CD4-positive, alpha-beta T cell (primary cell): Measurements from ENCODE around the gene ORM2. TPM values are rescaled to one million over a fixed set of nuclear protein-coding genes. Genes with fewer than 3 reads are reported as not detected.
"Not testable (repeated sequence)": the region's sequence is repeated elsewhere in the genome, so short reads cannot be mapped to it uniquely, and the experiment has no call there.

Source experiments
- ATAC-seq: fragments of 200-7000 bp; cut with Tn5 transposase; one replicate; pipeline ENCODE4 v1.10.0; 2022; ENCODE audit warnings: mild to moderate bottlenecking; ENCODE audit not compliant: poor library complexity
- CTCF ChIA-PET: fragments of 350-600 bp; sonication (Branson Sonifier 250); formaldehyde crosslinking; loops from one replicate; lab custom pipeline; 2021; ENCODE audit warnings: antibody characterized with exemption, inconsistent platforms; lab: Charles Lee
- POLR2A ChIA-PET: fragments of 350-600 bp; sonication (Branson Sonifier 250); formaldehyde crosslinking; loops from one replicate; lab custom pipeline; 2021; ENCODE audit warnings: antibody characterized with exemption, inconsistent platforms; lab: Charles Lee
- DNase-seq, 14 experiments: peaks; one replicate each; pipeline ENCODE4 v3.0.0-alpha.2; 2013 to 2020; ENCODE audit warnings: mixed read lengths in 2 of 14
- H3K27ac ChIP-seq, 2 donors: one replicate each; pipeline versions ENCODE4 v1.5.1 to v1.7.0; 2013; ENCODE audit warnings: low read length in 2 of 2, low read depth in 1 of 2, mild to moderate bottlenecking in 1 of 2
- H3K27me3 ChIP-seq, 2 experiments: 1 replicate in 1 of 2; 2 replicates in 1 of 2; pipeline versions ENCODE4 v1.6.1 to v1.7.0; 2013; ENCODE audit warnings: low read length in 2 of 2, control low read depth in 1 of 2, mild to moderate bottlenecking in 1 of 2, moderate library complexity in 1 of 2; ENCODE audit not compliant: insufficient read depth in 2 of 2, control insufficient read depth in 1 of 2
- H3K36me3 ChIP-seq: one replicate; pipeline ENCODE4 v1.6.1; 2013; ENCODE audit warnings: low read length, control low read depth; ENCODE audit not compliant: insufficient read depth
- H3K4me1 ChIP-seq: one replicate; pipeline ENCODE4 v1.6.1; 2013; ENCODE audit warnings: low read length, control low read depth; ENCODE audit not compliant: insufficient read depth
- H3K4me3 ChIP-seq: one replicate; pipeline ENCODE4 v1.5.1; 2013; ENCODE audit warnings: mild to moderate bottlenecking, low read length, moderate library complexity
- H3K9me3 ChIP-seq, 2 experiments: 1 replicate in 1 of 2; 2 replicates in 1 of 2; pipeline versions ENCODE4 v1.6.1 to v1.7.0; 2013; ENCODE audit warnings: low read length in 2 of 2, mild to moderate bottlenecking in 2 of 2, control low read depth in 1 of 2, moderate library complexity in 1 of 2; ENCODE audit not compliant: control insufficient read depth in 1 of 2, insufficient read depth in 1 of 2
- H3K27ac Mint-ChIP-seq: one replicate; pipeline ENCODE4 v1.8.0; 2020; ENCODE audit warnings: mixed read lengths
- H3K27me3 Mint-ChIP-seq: one replicate; pipeline ENCODE4 v1.8.0; 2021; ENCODE audit warnings: mixed read lengths
- H3K36me3 Mint-ChIP-seq: one replicate; pipeline ENCODE4 v1.8.0; 2021; ENCODE audit warnings: low read depth, mixed read lengths
- H3K4me1 Mint-ChIP-seq: one replicate; pipeline ENCODE4 v1.8.0; 2021; ENCODE audit warnings: low read depth, mixed read lengths
- H3K4me3 Mint-ChIP-seq: one replicate; pipeline ENCODE4 v1.8.0; 2020; ENCODE audit warnings: mild to moderate bottlenecking, mixed read lengths
- H3K9me3 Mint-ChIP-seq: one replicate; pipeline ENCODE4 v1.8.0; 2020; ENCODE audit warnings: mixed read lengths
- CTCF ChIP-seq: fragments of 200-600 bp; IDR thresholded peaks from one replicate; pipeline ENCODE4 v1.8.0; 2022; ENCODE audit warnings: antibody characterized with exemption, mild to moderate bottlenecking
- intact Hi-C, 2 experiments: fragments of 100-400 bp; cut with DNase I in 1 of 2; cut with micrococcal nuclease in 1 of 2; formaldehyde crosslinking; loops; one replicate each; pipeline versions ENCODE4 v1.15.1 to v1.9.0; 2023 to 2025; cut with DNase I, micrococcal nuclease
- total RNA-seq, 174 experiments: library from RNA in 2 of 174; stranded (reverse) in 2 of 174; gene quantifications; one replicate each; pipeline ENCODE4 v1.2.3 and lab custom pipeline; 2021 to 2026

Gene ORM2
- total RNA-seq, 2 experiments from 2014 or later = not detected

- no peak overlapping the region for H3K4me3 ChIP-seq
- H3K4me3 Mint-ChIP-seq = no peak overlapping the region
- no peaks in the 10 kb centered on the region for H3K36me3 Mint-ChIP-seq
- no peaks in the 10 kb centered on the region for H3K9me3 Mint-ChIP-seq
- H3K9me3 ChIP-seq = peaks cover 0 to 5% of the 10 kb centered on the region in 2 experiments
- H3K4me1 Mint-ChIP-seq = no peaks in the 10 kb centered on the region
- H3K36me3 ChIP-seq = no peaks in the 10 kb centered on the region
- H3K27me3 ChIP-seq = peaks cover 0 to 2% of the 10 kb centered on the region in 2 experiments
- no peak for DNase-seq
- H3K4me1 ChIP-seq = no peaks in the 10 kb centered on the region
- TF ChIP-seq CTCF = no peak
- H3K27ac ChIP-seq = no peak overlapping the region
- H3K27ac Mint-ChIP-seq = no peak overlapping the region
- ChIA-PET CTCF (no interaction called here), POLR2A (no interaction called here)
- ATAC-seq = no peak
- intact Hi-C loops = loop anchor here in 1 of 2 experiments (10.0 kb wide), 1 partner anchor 707 kb away; no protein-coding TSS in a partner anchor
- peaks cover 4% of the 10 kb centered on the region for H3K27me3 Mint-ChIP-seq
Measured at GRCh38 chr9:114317665-114318357, 11.9 kb upstream of the ORM2 start.

- Mint-ChIP-seq H3K4me3 (no peak overlapping the region), H3K4me1 (no peaks in the 10 kb centered on the region), H3K36me3 (no peaks in the 10 kb centered on the region), H3K27ac (no peak overlapping the region), H3K9me3 (no peaks in the 10 kb centered on the region), H3K27me3 (peaks cover 4% of the 10 kb centered on the region)
- no peak for DNase-seq
- Histone ChIP-seq H3K36me3 (no peaks in the 10 kb centered on the region), H3K4me3 (no peak overlapping the region), H3K4me1 (no peaks in the 10 kb centered on the region), H3K27me3 (peaks cover 0 to 2% of the 10 kb centered on the region in 2 experiments), H3K9me3 (peaks cover 0 to 5% of the 10 kb centered on the region in 2 experiments), H3K27ac (no peak overlapping the region)
- intact Hi-C loops = loop anchor here in 1 of 2 experiments (10.0 kb wide), 1 partner anchor 706 kb away; no protein-coding TSS in a partner anchor
- TF ChIP-seq CTCF = no peak
- ChIA-PET POLR2A (no interaction called here), CTCF (no interaction called here)
- ATAC-seq = no peak
Measured at GRCh38 chr9:114318416-114318815, 11.3 kb upstream of the ORM2 start.

DNA sequence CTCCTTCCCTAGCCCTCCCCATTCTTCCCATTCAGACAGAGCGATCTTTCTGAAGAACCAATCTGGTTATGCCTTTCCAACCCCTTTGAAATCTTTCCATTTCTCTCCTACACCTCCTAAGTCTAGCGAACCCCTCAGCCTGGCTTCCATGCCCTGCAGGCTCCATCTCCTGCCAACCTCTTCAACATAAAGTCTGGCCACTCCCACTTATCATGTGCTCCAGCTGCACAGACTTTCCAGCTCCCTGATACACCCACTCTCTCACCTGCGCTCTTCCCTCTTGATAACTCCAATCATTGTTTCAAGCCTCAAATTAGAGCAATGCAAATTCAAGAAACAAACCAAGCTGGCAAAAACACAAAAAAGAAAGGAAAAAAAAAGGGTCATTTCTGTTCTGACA is 10.5 kb upstream of the ORM2 start:
- Histone ChIP-seq H3K9me3 (peaks cover 0 to 5% of the 10 kb centered on the region in 2 experiments), H3K36me3 (no peaks in the 10 kb centered on the region), H3K4me3 (no peak overlapping the region), H3K27me3 (peaks cover 0 to 2% of the 10 kb centered on the region in 2 experiments), H3K27ac (no peak overlapping the region), H3K4me1 (no peaks in the 10 kb centered on the region)
- H3K36me3 Mint-ChIP-seq = no peaks in the 10 kb centered on the region
- no peak for TF ChIP-seq CTCF
- POLR2A ChIA-PET = no interaction called here
- DNase-seq (no peak), ATAC-seq (no peak)
- no peaks in the 10 kb centered on the region for H3K9me3 Mint-ChIP-seq
- intact Hi-C loops = loop anchor here in 1 of 2 experiments (10.0 kb wide), 1 partner anchor 706 kb away; no protein-coding TSS in a partner anchor
- CTCF ChIA-PET = no interaction called here
- H3K27me3 Mint-ChIP-seq = peaks cover 4% of the 10 kb centered on the region
- no peak overlapping the region for H3K4me3 Mint-ChIP-seq
- no peak overlapping the region for H3K27ac Mint-ChIP-seq
- H3K4me1 Mint-ChIP-seq = no peaks in the 10 kb centered on the region

- H3K4me1 ChIP-seq, H3K36me3 ChIP-seq, H3K27ac Mint-ChIP-seq, H3K4me1 Mint-ChIP-seq, CTCF ChIA-PET, intact Hi-C loops, H3K36me3 Mint-ChIP-seq, H3K4me3 ChIP-seq, H3K9me3 Mint-ChIP-seq, H3K4me3 Mint-ChIP-seq, H3K27me3 Mint-ChIP-seq, H3K9me3 ChIP-seq, DNase-seq, H3K27ac ChIP-seq, ATAC-seq, POLR2A ChIA-PET, H3K27me3 ChIP-seq: not testable (repeated sequence)
Measured at GRCh38 chr9:114320710-114321109, 9.0 kb upstream of the ORM2 start.
